ENCODE results near the gene TSEN54. TPM values are rescaled to one million over a fixed set of nuclear protein-coding genes. Genes with fewer than 3 reads are reported as not detected.

Gene TSEN54
- total RNA-seq, 1 experiment from 2014 or later, result 87.3 TPM

DNA sequence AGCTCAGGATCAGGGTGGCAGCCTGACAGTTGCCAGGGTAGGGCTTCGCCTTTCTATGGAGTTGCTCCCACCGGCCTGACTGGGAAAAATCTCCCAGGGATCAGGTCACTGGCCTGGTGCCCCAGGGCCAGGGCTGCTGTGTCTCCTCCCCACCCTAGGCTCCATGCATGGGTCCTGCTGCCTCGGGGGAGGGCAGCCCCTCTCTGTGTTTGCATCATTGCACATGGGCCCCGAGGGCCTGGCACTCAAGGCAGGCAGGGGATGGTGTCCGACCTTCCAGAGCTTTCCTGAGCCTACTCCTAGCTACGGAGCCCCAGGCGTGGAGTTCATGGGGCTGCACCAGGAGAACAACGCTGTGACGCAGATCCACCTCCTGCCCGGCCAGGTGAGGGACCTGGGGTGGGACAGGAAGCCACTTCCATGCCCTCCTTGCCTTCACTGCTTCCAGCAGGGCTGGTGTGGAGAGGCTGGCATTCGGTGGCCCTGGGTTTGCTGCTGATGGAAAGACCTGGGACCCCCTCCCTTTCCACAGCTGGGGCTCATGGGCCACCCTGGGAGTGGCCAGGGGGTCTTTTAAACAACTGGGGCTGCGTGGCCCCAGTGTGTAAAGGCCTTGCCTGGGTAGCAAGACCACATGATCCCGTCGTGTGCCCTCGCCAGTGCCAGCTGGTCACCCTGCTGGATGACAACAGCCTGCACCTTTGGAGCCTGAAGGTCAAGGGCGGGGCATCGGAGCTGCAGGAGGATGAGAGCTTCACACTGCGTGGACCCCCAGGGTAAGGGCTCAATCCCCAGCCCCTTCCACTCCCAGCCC is 41.7 kb downstream of the TSEN54 start:
- ATAC-seq (no peak), DNase-seq (ENCODE audit: low read depth, low spot score) (no peak)
- TF ChIP-seq POLR2A (IDR thresholded peaks at IDR 0.05; ENCODE audit: borderline replicate concordance, extremely low read depth, insufficient read depth, insufficient read length) (no peak), RAD21 (IDR thresholded peaks at IDR 0.05; ENCODE audit: low read depth) (no peak), EGR1 (IDR thresholded peaks at IDR 0.05; ENCODE audit: low read depth) (no peak), CBX3 (IDR thresholded peaks at IDR 0.05; ENCODE audit: low read depth) (no peak), SP1 (IDR thresholded peaks at IDR 0.05; ENCODE audit: low read depth) (no peak)
- TF ChIP-seq, protein P1, sequence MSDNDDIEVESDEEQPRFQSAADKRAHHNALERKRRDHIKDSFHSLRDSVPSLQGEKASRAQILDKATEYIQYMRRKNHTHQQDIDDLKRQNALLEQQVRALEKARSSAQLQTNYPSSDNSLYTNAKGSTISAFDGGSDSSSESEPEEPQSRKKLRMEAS (IDR thresholded peaks at IDR 0.05), result no peak
- RAD21 ChIA-PET (ENCODE audit: low non-redundant PET in 1 of 2, low total read pairs in 2 of 2, uncharacterized antibody in 2 of 2, unreplicated experiment in 2 of 2), result no interaction called here
- intact Hi-C loops (cut with micrococcal nuclease), result no loop called here
- Histone ChIP-seq H3K4me3 (replicated peaks in 1 of 2; ENCODE audit: low read depth in 1 of 2, low read length in 2 of 2) (no peak overlapping the region; a peak in 1 of 4 replicates), H3K27me3 (ENCODE audit: insufficient read depth, low read length) (no peaks in the 10 kb centered on the region), H2AFZ (ENCODE audit: low read depth, low read length, poor library complexity, severe bottlenecking) (no peak overlapping the region), H3K4me2 (ENCODE audit: low read length) (peak overlapping the region; percentile 70), H3K9ac (ENCODE audit: low read length) (no peak overlapping the region), H3K36me3 (ENCODE audit: control insufficient read depth in 1 of 2, insufficient read depth in 2 of 2, low read length in 2 of 2) (peaks cover 8 to 12% of the 10 kb centered on the region in 2 experiments; a peak in 3 of 4 replicates), H3K9me3 (ENCODE audit: control insufficient read depth in 1 of 2, insufficient read depth in 1 of 2, low read depth in 1 of 2, low read length in 2 of 2) (no peaks in the 10 kb centered on the region), H3K27ac (ENCODE audit: low read depth, low read length) (peak overlapping the region; percentile 86), H3K79me2 (ENCODE audit: insufficient read depth, low read length) (peaks cover 20% of the 10 kb centered on the region; the same call in 1 of the 2 replicates), H4K20me1 (ENCODE audit: insufficient read depth) (no peaks in the 10 kb centered on the region), H3K4me1 (ENCODE audit: control insufficient read depth in 1 of 2, insufficient read depth in 2 of 2, low read length in 2 of 2) (peaks cover 32 to 36% of the 10 kb centered on the region in 2 experiments), H3K9me2 (ENCODE audit: insufficient read depth) (no peaks in the 10 kb centered on the region)
- CTCF ChIA-PET, result no interaction called here
- BruUV-seq (replicated peaks), result no TSS peak
- POLR2A ChIA-PET, result no interaction called here

DNA sequence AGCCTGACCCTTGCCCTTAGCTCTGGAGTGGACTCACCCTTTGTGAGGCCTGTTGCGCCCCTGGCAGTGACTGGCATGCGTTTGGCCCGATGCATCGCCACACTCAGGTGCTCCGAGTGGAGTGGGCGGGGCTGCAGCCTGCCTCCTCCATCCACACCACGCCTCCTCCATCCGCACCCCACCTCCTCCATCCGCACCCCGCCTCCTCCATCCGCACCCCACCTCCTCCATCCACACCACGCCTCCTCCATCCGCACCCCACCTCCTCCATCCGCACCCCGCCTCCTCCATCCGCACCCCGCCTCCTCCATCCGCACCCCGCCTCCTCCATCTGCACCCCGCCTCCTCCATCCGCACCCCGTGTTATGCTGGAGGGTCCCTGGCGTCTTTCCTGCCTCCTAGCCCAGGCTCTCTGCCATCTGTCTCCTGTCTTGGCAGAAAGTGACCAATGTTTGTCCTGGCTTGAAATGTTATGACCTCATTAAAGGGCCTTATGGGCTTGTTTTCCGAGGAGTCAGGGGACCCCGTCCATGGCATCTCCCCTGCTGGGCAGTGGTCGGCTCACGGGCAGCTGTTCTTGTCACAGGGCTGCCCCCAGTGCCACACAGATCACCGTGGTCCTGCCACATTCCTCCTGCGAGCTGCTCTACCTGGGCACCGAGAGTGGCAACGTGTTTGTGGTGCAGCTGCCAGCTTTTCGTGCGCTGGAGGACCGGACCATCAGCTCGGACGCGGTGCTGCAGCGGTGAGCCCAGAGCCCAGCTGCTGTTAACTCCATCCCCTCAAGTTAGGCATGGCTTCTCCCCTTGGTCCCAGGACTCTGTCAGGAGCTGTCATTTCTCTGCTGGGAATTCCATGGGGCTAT is 42.6 kb downstream of the TSEN54 start:
- TF ChIP-seq POLR2AphosphoS5 (IDR thresholded peaks at IDR 0.05; ENCODE audit: low read depth, low read length) (no peak), SRF (IDR thresholded peaks at IDR 0.05; ENCODE audit: low read depth) (no peak), SP1 (IDR thresholded peaks at IDR 0.05; ENCODE audit: low read depth) (no peak)
- TF ChIP-seq, protein P1 (IDR thresholded peaks at IDR 0.05), result no peak
- TF ChIP-seq, protein P2, sequence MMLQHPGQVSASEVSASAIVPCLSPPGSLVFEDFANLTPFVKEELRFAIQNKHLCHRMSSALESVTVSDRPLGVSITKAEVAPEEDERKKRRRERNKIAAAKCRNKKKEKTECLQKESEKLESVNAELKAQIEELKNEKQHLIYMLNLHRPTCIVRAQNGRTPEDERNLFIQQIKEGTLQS (IDR thresholded peaks at IDR 0.05), result no peak
- CTCF ChIA-PET, result no interaction called here
- H3K4me3 ChIP-seq (replicated peaks in 1 of 2; ENCODE audit: low read depth in 1 of 2, low read length in 2 of 2), result no peak overlapping the region
- intact Hi-C loops (cut with micrococcal nuclease), result no loop called here
- BruUV-seq (replicated peaks), result no TSS peak
- no peak overlapping the region for H2AFZ ChIP-seq (ENCODE audit: low read depth, low read length, poor library complexity, severe bottlenecking)
- no peaks in the 10 kb centered on the region for H3K9me2 ChIP-seq (ENCODE audit: insufficient read depth)
- ATAC-seq, result no peak
- H3K9me3 ChIP-seq (ENCODE audit: control insufficient read depth in 1 of 2, insufficient read depth in 1 of 2, low read depth in 1 of 2, low read length in 2 of 2), result no peaks in the 10 kb centered on the region
- peaks cover 11 to 20% of the 10 kb centered on the region in 2 experiments; a peak in 3 of 4 replicates for H3K36me3 ChIP-seq (ENCODE audit: control insufficient read depth in 1 of 2, insufficient read depth in 2 of 2, low read length in 2 of 2)
- RAD21 ChIA-PET (ENCODE audit: low non-redundant PET in 1 of 2, low total read pairs in 2 of 2, uncharacterized antibody in 2 of 2, unreplicated experiment in 2 of 2), result no interaction called here
- no peaks in the 10 kb centered on the region for H4K20me1 ChIP-seq (ENCODE audit: insufficient read depth)
- no peak overlapping the region for H3K4me2 ChIP-seq (ENCODE audit: low read length)
- H3K9ac ChIP-seq (ENCODE audit: low read length), result no peak overlapping the region
- no peaks in the 10 kb centered on the region for H3K27me3 ChIP-seq (ENCODE audit: insufficient read depth, low read length)
- peaks cover 32 to 36% of the 10 kb centered on the region in 2 experiments for H3K4me1 ChIP-seq (ENCODE audit: control insufficient read depth in 1 of 2, insufficient read depth in 2 of 2, low read length in 2 of 2)
- H3K79me2 ChIP-seq (ENCODE audit: insufficient read depth, low read length), result peaks cover 20% of the 10 kb centered on the region; the same call in 1 of the 2 replicates
- no peak for DNase-seq (ENCODE audit: low read depth, low spot score)
- H3K27ac ChIP-seq (ENCODE audit: low read depth, low read length), result peak overlapping the region; percentile 86; the same call in 1 of the 2 replicates
- POLR2A ChIA-PET, result no interaction called here
